GM12878 (cell line): ENCODE data around the gene OR51B4. TPM values are rescaled to one million over a fixed set of nuclear protein-coding genes. Genes with fewer than 3 reads are reported as not detected.

Experiments used
- ATAC-seq: fragments of 200-7000 bp; cut with Tn5 transposase; 3 replicates; pipeline ENCODE4 v1.9.1; 2020; ENCODE audit warnings: mild to moderate bottlenecking, moderate library complexity
- BruUV-seq: library from RNA; stranded (reverse); fragments of 400-500 nt; replicated peaks from 2 replicates; lab custom pipeline; 2021; lab: Mats Ljungman, UMichigan
- CTCF ChIA-PET: fragments of 300-600 bp; sonication (Branson Sonifier 250); formaldehyde crosslinking; extraction: SDS; loops from one replicate; lab custom pipeline; 2021; ENCODE audit warnings: inconsistent platforms; lab: Yijun Ruan, JAX
- POLR2A ChIA-PET: fragments of 350-600 bp; formaldehyde crosslinking; extraction: SDS; loops from one replicate; lab custom pipeline; 2021; ENCODE audit warnings: inconsistent platforms; lab: Charles Lee
- RAD21 ChIA-PET: fragments of 300-600 bp; sonication (Branson Sonifier 250); formaldehyde crosslinking; loops from one replicate; lab custom pipeline; 2023; ENCODE audit warnings: antibody characterized with exemption; ENCODE audit not compliant: unreplicated experiment; lab: Charles Lee
- SMC1A ChIA-PET: fragments of 300-600 bp; sonication (Branson Sonifier 250); formaldehyde crosslinking; loops from one replicate; lab custom pipeline; 2023; ENCODE audit not compliant: unreplicated experiment, uncharacterized antibody; lab: Charles Lee
- DNase-seq: peaks from one replicate; pipeline ENCODE4 v3.0.0-alpha.2; 2011; ENCODE audit warnings: low read depth, low spot score
- FAIRE-seq: peaks from 3 replicates; lab custom pipeline; 2011; peaks lifted over from hg19 to GRCh38; lab: Jason Lieb, UNC
- H2AFZ ChIP-seq: 2 replicates; pipeline ENCODE4 v1.6.0; 2011; ENCODE audit warnings: low read depth, low read length, control low read depth; ENCODE audit not compliant: control insufficient read depth
- H3K27ac ChIP-seq: 2 replicates; pipeline ENCODE4 v1.5.1; 2011; ENCODE audit warnings: control low read depth; ENCODE audit not compliant: control insufficient read depth, insufficient read depth
- H3K27me3 ChIP-seq, 2 experiments: replicated peaks in 1 of 2; 2 replicates each; pipeline versions ENCODE4 v1.6.0 to v1.6.1; 2011; ENCODE audit warnings: low read length in 1 of 2; ENCODE audit not compliant: control insufficient read depth in 2 of 2, insufficient read depth in 2 of 2
- H3K36me3 ChIP-seq, 2 experiments: 2 replicates each; pipeline ENCODE4 v1.5.1; 2011; ENCODE audit warnings: low read length in 1 of 2; ENCODE audit not compliant: control insufficient read depth in 2 of 2, insufficient read depth in 2 of 2
- H3K4me1 ChIP-seq: 2 replicates; pipeline ENCODE4 v1.6.1; 2011; ENCODE audit warnings: mild to moderate bottlenecking, low read length, moderate library complexity, mixed read lengths; ENCODE audit not compliant: control insufficient read depth, insufficient read depth
- H3K4me2 ChIP-seq: 2 replicates; pipeline ENCODE4 v1.6.0; 2011; ENCODE audit warnings: control low read depth; ENCODE audit not compliant: control insufficient read depth, insufficient read depth
- H3K4me3 ChIP-seq: fragments of 200-600 bp; sonication (generic); 2 replicates; pipeline ENCODE4 v1.5.1; 2016
- H3K79me2 ChIP-seq: 2 replicates; pipeline ENCODE4 v1.6.0; 2011; ENCODE audit warnings: low read length; ENCODE audit not compliant: control insufficient read depth, insufficient read depth
- H3K9ac ChIP-seq: 2 replicates; pipeline ENCODE4 v1.8.0; 2011; ENCODE audit warnings: low read length, control low read depth, mixed read lengths; ENCODE audit not compliant: control insufficient read depth, insufficient read depth
- H3K9me3 ChIP-seq: replicated peaks from 3 replicates; pipeline ENCODE4 v1.5.1; 2011; ENCODE audit warnings: mild to moderate bottlenecking, low read length; ENCODE audit not compliant: control insufficient read depth, insufficient read depth
- H4K20me1 ChIP-seq: 2 replicates; pipeline ENCODE4 v1.6.0; 2011; ENCODE audit not compliant: control insufficient read depth, insufficient read depth
- DPF2 ChIP-seq: fragments of 450-650 bp; IDR thresholded peaks from 2 replicates; pipeline ENCODE4 v1.6.1; 2017; ENCODE audit warnings: mild to moderate bottlenecking
- EP300 ChIP-seq, 2 experiments: fragments of 150-350 bp in 1 of 2; IDR thresholded peaks; 2 replicates each; pipeline ENCODE4 v1.6.1; 2011 to 2012; ENCODE audit warnings: low read depth in 2 of 2, low read length in 2 of 2, borderline replicate concordance in 1 of 2, improper control_type of control experiment in 1 of 2, inconsistent platforms in 1 of 2; ENCODE audit not compliant: control insufficient read depth in 1 of 2
- IKZF2 ChIP-seq, 2 experiments: fragments of 450-650 bp; IDR thresholded peaks; 2 replicates each; pipeline ENCODE4 v1.6.1; 2017; ENCODE audit warnings: mild to moderate bottlenecking in 2 of 2, moderate library complexity in 2 of 2
- IRF4 ChIP-seq: IDR thresholded peaks from 2 replicates; pipeline ENCODE4 v1.6.1; 2011; ENCODE audit warnings: low read depth, low read length
- KLF5 ChIP-seq: fragments of 450-650 bp; IDR thresholded peaks from 2 replicates; pipeline ENCODE4 v1.6.1; 2014; ENCODE audit warnings: mild to moderate bottlenecking; ENCODE audit not compliant: partially characterized antibody
- LARP7 ChIP-seq: fragments of 450-650 bp; IDR thresholded peaks from 2 replicates; pipeline ENCODE4 v1.6.1; 2017; ENCODE audit warnings: mild to moderate bottlenecking
- NFIC ChIP-seq: IDR thresholded peaks from 2 replicates; pipeline ENCODE4 v1.6.1; 2012; ENCODE audit warnings: low read depth, mild to moderate bottlenecking, inconsistent platforms, low read length, moderate library complexity
- NFYB ChIP-seq: IDR thresholded peaks from 2 replicates; pipeline ENCODE4 v1.6.1; 2011; ENCODE audit warnings: low read depth, mild to moderate bottlenecking, low read length, improper control_type of control experiment, moderate library complexity; ENCODE audit not compliant: insufficient read depth
- SMAD1 ChIP-seq: fragments of 450-650 bp; IDR thresholded peaks from 2 replicates; pipeline ENCODE4 v1.6.1; 2018; ENCODE audit warnings: mild to moderate bottlenecking, low read depth; ENCODE audit not compliant: partially characterized antibody
- ZNF274 ChIP-seq: IDR thresholded peaks from one replicate; pipeline ENCODE4 v1.8.0; 2011; ENCODE audit not compliant: insufficient read length, insufficient read depth
- in situ Hi-C: fragments of 300-500 bp; cut with MboI; formaldehyde crosslinking; loops from 9 replicates; pipeline ENCODE4 v1.14.3; 2018; ENCODE audit warnings: mixed read lengths
- intact Hi-C: fragments of 100-400 bp; cut with micrococcal nuclease; formaldehyde crosslinking; loops from one replicate; pipeline ENCODE4 v1.14.2; 2022; ENCODE audit not compliant: unreplicated experiment
- polyA plus RNA-seq, 11 experiments: library from polyadenylated mRNA; depleted of rRNA in 4 of 11; unstranded in 6 of 11; stranded (reverse) in 5 of 11; fragments of >200 nt; fragmentation: Nextera tagmentation in 4 of 11; fragmentation: Illumina TruSeq in 1 of 11; extraction: Ambion mirVana in 4 of 11; extraction: Trizol in 1 of 11; gene quantifications; 1 replicate in 1 of 11; 2 replicates in 10 of 11; pipeline versions ENCODE4 v1.2.1 to v1.2.3, GENCODE V29; 2011 to 2016; ENCODE audit warnings: inconsistent platforms in 2 of 11, missing spikeins in 2 of 11, low read depth in 1 of 11
- total RNA-seq, 4 experiments: library from RNA; depleted of rRNA in 3 of 4; stranded (reverse); fragments of >200 nt in 3 of 4; fragmentation: Illumina TruSeq in 1 of 4; extraction: Trizol in 1 of 4; gene quantifications; 2 replicates each; pipeline versions ENCODE4 v1.2.1 to v1.2.3, GENCODE V29; 2013 to 2021
- TF ChIP-seq, protein P1 (sequence below), 3 experiments: IDR thresholded peaks in 2 of 3; conservative IDR thresholded peaks in 1 of 3; 2 replicates each; pipeline ENCODE4 v1.5.1; 2011; ENCODE audit warnings: low read depth in 3 of 3, low read length in 3 of 3, mild to moderate bottlenecking in 3 of 3, control low read depth in 2 of 3, moderate library complexity in 2 of 3, inconsistent platforms in 1 of 3, mixed read lengths in 1 of 3; ENCODE audit not compliant: control insufficient read depth in 2 of 3, insufficient read depth in 1 of 3; ENCODE audit errors: extremely low read depth in 1 of 3
- TF ChIP-seq, protein P2 (sequence below): fragments of 150-350 bp; IDR thresholded peaks from 2 replicates; pipeline ENCODE4 v1.6.1; 2016; ENCODE audit warnings: low read depth, low read length
- TF ChIP-seq, protein P3 (sequence below): IDR thresholded peaks from 2 replicates; pipeline ENCODE4 v1.6.1; 2011; ENCODE audit warnings: borderline replicate concordance, low read depth, mild to moderate bottlenecking, moderate library complexity, low read length; ENCODE audit not compliant: insufficient read depth, poor library complexity, severe bottlenecking
- TF ChIP-seq, protein P4 (sequence below): IDR thresholded peaks from 2 replicates; pipeline ENCODE4 v1.6.1; 2012; ENCODE audit warnings: low read depth, low read length, improper control_type of control experiment

Gene OR51B4
- total and polyA plus RNA-seq, 10 of the 15 experiments (the other 5 are each of a cell fraction or from before 2014, with no cell fraction given), result 0.23 to 2.1 TPM; not detected in 8

DNA sequence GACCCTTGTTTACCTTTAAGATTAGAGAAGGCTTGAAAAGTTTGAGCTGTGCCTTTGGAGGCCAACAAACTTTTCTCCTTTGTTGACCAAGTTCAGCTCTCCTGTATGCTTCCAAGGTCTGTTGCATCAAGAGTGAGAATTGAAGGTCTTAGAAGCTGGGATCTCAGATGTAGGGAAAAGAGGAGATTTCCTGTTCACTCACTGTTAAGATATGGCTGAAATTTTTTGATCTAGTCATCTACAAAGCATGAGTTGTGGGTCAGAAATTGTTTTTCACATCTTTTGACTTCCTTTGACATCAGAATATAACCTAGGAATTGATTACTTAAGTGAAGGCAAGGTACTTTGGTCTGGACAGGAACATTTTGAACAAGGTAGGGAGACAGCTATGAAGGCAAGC, 12.1 kb downstream of the OR51B4 start:
- ChIA-PET POLR2A (interaction anchor here (1.6 kb wide), 1 partner anchor 11 kb away, joined by 4 read pairs; no protein-coding TSS in a partner anchor), RAD21 (interaction anchor here (0.6 kb wide), 1 partner anchor 54 kb away, joined by 4 read pairs; no protein-coding TSS in a partner anchor), CTCF (interaction anchor here (0.9 to 2.8 kb wide), 4 partner anchors 9 to 165 kb away, joined by 3 to 10 read pairs (median 6); no protein-coding TSS in a partner anchor), SMC1A (interaction anchor here (1.1 kb wide), 1 partner anchor 86 kb away, joined by 3 read pairs; no protein-coding TSS in a partner anchor)
- FAIRE-seq, result no peak
- H3K4me1 ChIP-seq, result no peaks in the 10 kb centered on the region
- in situ Hi-C loops, result no loop called here
- no peak overlapping the region for H3K27ac ChIP-seq
- H3K4me2 ChIP-seq, result no peak overlapping the region
- no peak for ATAC-seq
- H3K9ac ChIP-seq, result no peak overlapping the region
- H3K79me2 ChIP-seq, result no peaks in the 10 kb centered on the region
- intact Hi-C loops, result loop anchor here (2.0 kb wide), 1 partner anchor 79 kb away; no protein-coding TSS in a partner anchor
- DNase-seq, result no peak
- H3K36me3 ChIP-seq, result no peaks in the 10 kb centered on the region
- no peaks in the 10 kb centered on the region for H3K27me3 ChIP-seq
- H4K20me1 ChIP-seq, result no peaks in the 10 kb centered on the region
- H3K4me3 ChIP-seq, result no peak overlapping the region
- H2AFZ ChIP-seq, result no peak overlapping the region
- no TSS peak for BruUV-seq
- no peaks in the 10 kb centered on the region for H3K9me3 ChIP-seq
- TF ChIP-seq, protein P1, sequence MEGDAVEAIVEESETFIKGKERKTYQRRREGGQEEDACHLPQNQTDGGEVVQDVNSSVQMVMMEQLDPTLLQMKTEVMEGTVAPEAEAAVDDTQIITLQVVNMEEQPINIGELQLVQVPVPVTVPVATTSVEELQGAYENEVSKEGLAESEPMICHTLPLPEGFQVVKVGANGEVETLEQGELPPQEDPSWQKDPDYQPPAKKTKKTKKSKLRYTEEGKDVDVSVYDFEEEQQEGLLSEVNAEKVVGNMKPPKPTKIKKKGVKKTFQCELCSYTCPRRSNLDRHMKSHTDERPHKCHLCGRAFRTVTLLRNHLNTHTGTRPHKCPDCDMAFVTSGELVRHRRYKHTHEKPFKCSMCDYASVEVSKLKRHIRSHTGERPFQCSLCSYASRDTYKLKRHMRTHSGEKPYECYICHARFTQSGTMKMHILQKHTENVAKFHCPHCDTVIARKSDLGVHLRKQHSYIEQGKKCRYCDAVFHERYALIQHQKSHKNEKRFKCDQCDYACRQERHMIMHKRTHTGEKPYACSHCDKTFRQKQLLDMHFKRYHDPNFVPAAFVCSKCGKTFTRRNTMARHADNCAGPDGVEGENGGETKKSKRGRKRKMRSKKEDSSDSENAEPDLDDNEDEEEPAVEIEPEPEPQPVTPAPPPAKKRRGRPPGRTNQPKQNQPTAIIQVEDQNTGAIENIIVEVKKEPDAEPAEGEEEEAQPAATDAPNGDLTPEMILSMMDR (IDR thresholded peaks at IDR 0.05 in 2 of 3, conservative IDR thresholded peaks at IDR 0.05 in 1 of 3; ENCODE audit: control insufficient read depth in 2 of 3, extremely low read depth in 1 of 3, insufficient read depth in 1 of 3, low read depth in 3 of 3, low read length in 3 of 3), result no peak
- TF ChIP-seq LARP7 (no peak), KLF5 (no peak), IRF4 (no peak), NFYB (no peak), IKZF2 (IDR thresholded peaks at IDR 0.05) (no peak), DPF2 (no peak), NFIC (no peak), ZNF274 (no peak), SMAD1 (no peak), EP300 (IDR thresholded peaks at IDR 0.05; ENCODE audit: borderline replicate concordance in 1 of 2, control insufficient read depth in 1 of 2, low read depth in 2 of 2, low read length in 2 of 2) (no peak)
- TF ChIP-seq, protein P2, sequence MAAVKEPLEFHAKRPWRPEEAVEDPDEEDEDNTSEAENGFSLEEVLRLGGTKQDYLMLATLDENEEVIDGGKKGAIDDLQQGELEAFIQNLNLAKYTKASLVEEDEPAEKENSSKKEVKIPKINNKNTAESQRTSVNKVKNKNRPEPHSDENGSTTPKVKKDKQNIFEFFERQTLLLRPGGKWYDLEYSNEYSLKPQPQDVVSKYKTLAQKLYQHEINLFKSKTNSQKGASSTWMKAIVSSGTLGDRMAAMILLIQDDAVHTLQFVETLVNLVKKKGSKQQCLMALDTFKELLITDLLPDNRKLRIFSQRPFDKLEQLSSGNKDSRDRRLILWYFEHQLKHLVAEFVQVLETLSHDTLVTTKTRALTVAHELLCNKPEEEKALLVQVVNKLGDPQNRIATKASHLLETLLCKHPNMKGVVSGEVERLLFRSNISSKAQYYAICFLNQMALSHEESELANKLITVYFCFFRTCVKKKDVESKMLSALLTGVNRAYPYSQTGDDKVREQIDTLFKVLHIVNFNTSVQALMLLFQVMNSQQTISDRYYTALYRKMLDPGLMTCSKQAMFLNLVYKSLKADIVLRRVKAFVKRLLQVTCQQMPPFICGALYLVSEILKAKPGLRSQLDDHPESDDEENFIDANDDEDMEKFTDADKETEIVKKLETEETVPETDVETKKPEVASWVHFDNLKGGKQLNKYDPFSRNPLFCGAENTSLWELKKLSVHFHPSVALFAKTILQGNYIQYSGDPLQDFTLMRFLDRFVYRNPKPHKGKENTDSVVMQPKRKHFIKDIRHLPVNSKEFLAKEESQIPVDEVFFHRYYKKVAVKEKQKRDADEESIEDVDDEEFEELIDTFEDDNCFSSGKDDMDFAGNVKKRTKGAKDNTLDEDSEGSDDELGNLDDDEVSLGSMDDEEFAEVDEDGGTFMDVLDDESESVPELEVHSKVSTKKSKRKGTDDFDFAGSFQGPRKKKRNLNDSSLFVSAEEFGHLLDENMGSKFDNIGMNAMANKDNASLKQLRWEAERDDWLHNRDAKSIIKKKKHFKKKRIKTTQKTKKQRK, result no peak
- TF ChIP-seq, protein P3, sequence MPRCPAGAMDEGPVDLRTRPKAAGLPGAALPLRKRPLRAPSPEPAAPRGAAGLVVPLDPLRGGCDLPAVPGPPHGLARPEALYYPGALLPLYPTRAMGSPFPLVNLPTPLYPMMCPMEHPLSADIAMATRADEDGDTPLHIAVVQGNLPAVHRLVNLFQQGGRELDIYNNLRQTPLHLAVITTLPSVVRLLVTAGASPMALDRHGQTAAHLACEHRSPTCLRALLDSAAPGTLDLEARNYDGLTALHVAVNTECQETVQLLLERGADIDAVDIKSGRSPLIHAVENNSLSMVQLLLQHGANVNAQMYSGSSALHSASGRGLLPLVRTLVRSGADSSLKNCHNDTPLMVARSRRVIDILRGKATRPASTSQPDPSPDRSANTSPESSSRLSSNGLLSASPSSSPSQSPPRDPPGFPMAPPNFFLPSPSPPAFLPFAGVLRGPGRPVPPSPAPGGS, result no peak
- TF ChIP-seq, protein P4, sequence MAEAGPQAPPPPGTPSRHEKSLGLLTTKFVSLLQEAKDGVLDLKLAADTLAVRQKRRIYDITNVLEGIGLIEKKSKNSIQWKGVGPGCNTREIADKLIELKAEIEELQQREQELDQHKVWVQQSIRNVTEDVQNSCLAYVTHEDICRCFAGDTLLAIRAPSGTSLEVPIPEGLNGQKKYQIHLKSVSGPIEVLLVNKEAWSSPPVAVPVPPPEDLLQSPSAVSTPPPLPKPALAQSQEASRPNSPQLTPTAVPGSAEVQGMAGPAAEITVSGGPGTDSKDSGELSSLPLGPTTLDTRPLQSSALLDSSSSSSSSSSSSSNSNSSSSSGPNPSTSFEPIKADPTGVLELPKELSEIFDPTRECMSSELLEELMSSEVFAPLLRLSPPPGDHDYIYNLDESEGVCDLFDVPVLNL, result no peak
